HAP-1 (cell line): ENCODE results near the gene GATAD1.
A peak's percentile ranks its signal among the peaks of the same experiment; 100 is the strongest.
"Not testable (repeated sequence)": the region's sequence is repeated elsewhere in the genome, so short reads cannot be mapped to it uniquely, and the experiment has no call there.

Experiments
- DNase-seq, 2 experiments: peaks; one replicate each; pipeline ENCODE4 v3.0.0-alpha.2; 2016 to 2020; ENCODE audit warnings: low spot score in 2 of 2
- H3K27me3 ChIP-seq: fragments of 250-450 bp; sonication (Bioruptor Pico); 2 replicates; pipeline ENCODE4 v1.5.1; 2020; ENCODE audit warnings: low read depth, mild to moderate bottlenecking, moderate library complexity
- H3K36me3 ChIP-seq: fragments of 250-450 bp; sonication (Bioruptor Pico); replicated peaks from 2 replicates; pipeline ENCODE4 v1.5.1; 2020; ENCODE audit warnings: mild to moderate bottlenecking
- H3K4me1 ChIP-seq: fragments of 250-450 bp; sonication (Bioruptor Pico); 2 replicates; pipeline ENCODE4 v1.5.1; 2020; ENCODE audit warnings: mild to moderate bottlenecking
- H3K4me3 ChIP-seq: fragments of 250-450 bp; sonication (Bioruptor Pico); 2 replicates; pipeline ENCODE4 v1.5.1; 2020; ENCODE audit warnings: mild to moderate bottlenecking, moderate library complexity
- H3K9me3 ChIP-seq: fragments of 250-450 bp; sonication (Bioruptor Pico); 2 replicates; pipeline ENCODE4 v1.5.1; 2020; ENCODE audit warnings: mild to moderate bottlenecking, moderate library complexity
- in situ Hi-C: fragments of 300-500 bp; cut with MboI; formaldehyde crosslinking; loops from 3 replicates; pipeline ENCODE4 v1.14.3; 2020; ENCODE audit warnings: low sequenced_read_pairs, inconsistent platforms, mixed read lengths

GATAD1 gene

GRCh38 chr7:92422926-92423325 is 24.4 kb upstream of the GATAD1 start:
- no peaks in the 10 kb centered on the region for H3K9me3 ChIP-seq
- no peak overlapping the region for H3K4me3 ChIP-seq
- in situ Hi-C loops = no loop called here
- DNase-seq = no peak
- H3K36me3 ChIP-seq = no peaks in the 10 kb centered on the region
- peaks cover 3% of the 10 kb centered on the region for H3K4me1 ChIP-seq
- H3K27me3 ChIP-seq = no peaks in the 10 kb centered on the region

- no peak for DNase-seq
- no peak overlapping the region for H3K4me3 ChIP-seq
- in situ Hi-C loops = no loop called here
Measured at GRCh38 chr7:92423710-92424131, 23.6 kb upstream of the GATAD1 start.

GRCh38 chr7:92425311-92425947 is 21.9 kb upstream of the GATAD1 start:
- H3K4me1 ChIP-seq = peaks cover 3% of the 10 kb centered on the region
- H3K4me3 ChIP-seq = no peak overlapping the region
- in situ Hi-C loops = loop anchor here (25.0 kb wide), 1 partner anchor 538 kb away; the partner anchor contains the start of gene MTERF1
- H3K27me3 ChIP-seq = no peaks in the 10 kb centered on the region
- no peaks in the 10 kb centered on the region for H3K36me3 ChIP-seq
- H3K9me3 ChIP-seq = no peaks in the 10 kb centered on the region
- no peak for DNase-seq

More at GRCh38 chr7:92423710-92424131, 23.6 kb upstream of the GATAD1 start:
- H3K36me3 ChIP-seq = no peaks in the 10 kb centered on the region
- no peaks in the 10 kb centered on the region for H3K9me3 ChIP-seq
- peaks cover 3% of the 10 kb centered on the region for H3K4me1 ChIP-seq
- no peaks in the 10 kb centered on the region for H3K27me3 ChIP-seq

GRCh38 chr7:92427193-92427592 is 20.1 kb upstream of the GATAD1 start:
- Histone ChIP-seq H3K4me3 (no peak overlapping the region), H3K9me3 (no peaks in the 10 kb centered on the region), H3K36me3 (no peaks in the 10 kb centered on the region), H3K27me3 (no peaks in the 10 kb centered on the region), H3K4me1 (peaks cover 3% of the 10 kb centered on the region)
- no peak for DNase-seq
- in situ Hi-C loops = loop anchor here (25.0 kb wide), 1 partner anchor 540 kb away; the partner anchor contains the start of gene MTERF1

GRCh38 chr7:92432299-92432946 is 14.9 kb upstream of the GATAD1 start:
- no peaks in the 10 kb centered on the region for H3K4me1 ChIP-seq
- H3K4me3 ChIP-seq = no peak overlapping the region
- H3K36me3 ChIP-seq = no peaks in the 10 kb centered on the region
- in situ Hi-C loops = loop anchor here (25.0 kb wide), 1 partner anchor 545 kb away; the partner anchor contains the start of gene MTERF1
- no peaks in the 10 kb centered on the region for H3K27me3 ChIP-seq
- DNase-seq = no peak
- no peaks in the 10 kb centered on the region for H3K9me3 ChIP-seq

GRCh38 chr7:92433019-92433418 is 14.3 kb upstream of the GATAD1 start:
- H3K27me3 ChIP-seq = no peaks in the 10 kb centered on the region
- in situ Hi-C loops = loop anchor here (25.0 kb wide), 1 partner anchor 546 kb away; the partner anchor contains the start of gene MTERF1
- no peak for DNase-seq
- H3K4me3 ChIP-seq = no peak overlapping the region
- H3K4me1 ChIP-seq = no peaks in the 10 kb centered on the region
- H3K36me3 ChIP-seq = no peaks in the 10 kb centered on the region
- H3K9me3 ChIP-seq = no peaks in the 10 kb centered on the region

- in situ Hi-C loops = loop anchor here (25.0 kb wide), 1 partner anchor 548 kb away; the partner anchor contains the start of gene MTERF1
- H3K9me3 ChIP-seq = no peaks in the 10 kb centered on the region
- no peak overlapping the region for H3K4me3 ChIP-seq
- no peaks in the 10 kb centered on the region for H3K36me3 ChIP-seq
- no peaks in the 10 kb centered on the region for H3K4me1 ChIP-seq
- H3K27me3 ChIP-seq = peaks cover 3% of the 10 kb centered on the region; the same call in 1 of the 2 replicates
- DNase-seq = no peak
Measured at GRCh38 chr7:92435542-92435941, 11.7 kb upstream of the GATAD1 start.

- no peak for DNase-seq
- Histone ChIP-seq H3K27me3 (peaks cover 3% of the 10 kb centered on the region; the same call in 1 of the 2 replicates), H3K4me1 (no peaks in the 10 kb centered on the region), H3K9me3 (no peaks in the 10 kb centered on the region), H3K36me3 (no peaks in the 10 kb centered on the region), H3K4me3 (no peak overlapping the region)
- in situ Hi-C loops = loop anchor here (25.0 kb wide), 1 partner anchor 550 kb away; the partner anchor contains the start of gene MTERF1
Measured at GRCh38 chr7:92436612-92437445, 10.5 kb upstream of the GATAD1 start.

- DNase-seq = no peak
- no peak overlapping the region for H3K4me3 ChIP-seq
- H3K9me3 ChIP-seq = no peaks in the 10 kb centered on the region
- H3K27me3 ChIP-seq = peaks cover 3% of the 10 kb centered on the region; the same call in 1 of the 2 replicates
- in situ Hi-C loops = loop anchor here (25.0 kb wide), 1 partner anchor 551 kb away; the partner anchor contains the start of gene MTERF1
- H3K4me1 ChIP-seq = no peaks in the 10 kb centered on the region
- no peaks in the 10 kb centered on the region for H3K36me3 ChIP-seq
Measured at GRCh38 chr7:92437956-92438491, 9.3 kb upstream of the GATAD1 start.

GRCh38 chr7:92442720-92443119 is 4.6 kb upstream of the GATAD1 start:
- H3K4me1 ChIP-seq, DNase-seq, H3K9me3 ChIP-seq, H3K36me3 ChIP-seq, H3K27me3 ChIP-seq, H3K4me3 ChIP-seq: not testable (repeated sequence)
- in situ Hi-C loops = loop anchor here (25.0 kb wide), 1 partner anchor 555 kb away; the partner anchor contains the start of gene MTERF1

GRCh38 chr7:92446869-92447344 is 375 bp upstream of the GATAD1 start:
- in situ Hi-C loops = loop anchor here (25.0 kb wide), 1 partner anchor 560 kb away; the partner anchor contains the start of gene MTERF1

GRCh38 chr7:92448205-92448747 is 994 bp downstream of the GATAD1 start:
- Histone ChIP-seq H3K9me3 (peaks cover 1% of the 10 kb centered on the region; the same call in 1 of the 2 replicates), H3K36me3 (peaks cover 41% of the 10 kb centered on the region), H3K4me1 (peaks cover 10% of the 10 kb centered on the region; the same call in 1 of the 2 replicates), H3K27me3 (no peaks in the 10 kb centered on the region), H3K4me3 (peak overlapping the region; percentile 86)
- DNase-seq = peak; percentile 48 to 62
- in situ Hi-C loops = loop anchor here (25.0 kb wide), 1 partner anchor 561 kb away; the partner anchor contains the start of gene MTERF1

More at GRCh38 chr7:92446869-92447344, 375 bp upstream of the GATAD1 start:
- Histone ChIP-seq H3K27me3 (no peaks in the 10 kb centered on the region), H3K4me3 (peak overlapping the region; percentile 86), H3K4me1 (peaks cover 10% of the 10 kb centered on the region; the same call in 1 of the 2 replicates), H3K36me3 (peaks cover 29% of the 10 kb centered on the region), H3K9me3 (peaks cover 2% of the 10 kb centered on the region; the same call in 1 of the 2 replicates)
- DNase-seq = no peak
